Trophoblast cell (in vitro differentiated cells and primary cell): ENCODE measurements around the gene ENG.

Experiments
- DNase-seq, 2 donors: peaks; one replicate each; pipeline ENCODE4 v3.0.0-alpha.2; 2016
- H2AFZ ChIP-seq: 2 replicates; pipeline ENCODE4 v1.6.1; 2013; ENCODE audit warnings: low read length, moderate library complexity, mild to moderate bottlenecking; ENCODE audit not compliant: insufficient read depth, poor library complexity
- H2AK5ac ChIP-seq: 2 replicates; pipeline ENCODE4 v1.6.1; 2013; ENCODE audit warnings: mild to moderate bottlenecking, low read length
- H2BK120ac ChIP-seq: 2 replicates; pipeline ENCODE4 v1.6.1; 2013; ENCODE audit warnings: low read length, mild to moderate bottlenecking, moderate library complexity; ENCODE audit not compliant: insufficient read depth, poor library complexity
- H2BK12ac ChIP-seq: 2 replicates; pipeline ENCODE4 v1.6.1; 2013; ENCODE audit warnings: mild to moderate bottlenecking, low read length, moderate library complexity
- H2BK5ac ChIP-seq: 2 replicates; pipeline ENCODE4 v1.6.1; 2013; ENCODE audit warnings: low read length, low read depth, moderate library complexity, mild to moderate bottlenecking; ENCODE audit not compliant: poor library complexity
- H3K14ac ChIP-seq: 2 replicates; pipeline ENCODE4 v1.6.1; 2013; ENCODE audit warnings: mild to moderate bottlenecking, low read length
- H3K18ac ChIP-seq: 2 replicates; pipeline ENCODE4 v1.6.1; 2013; ENCODE audit warnings: mild to moderate bottlenecking, low read length
- H3K23ac ChIP-seq: 2 replicates; pipeline ENCODE4 v1.6.1; 2013; ENCODE audit warnings: low read length
- H3K27ac ChIP-seq: 2 replicates; pipeline ENCODE4 v1.5.1; 2013; ENCODE audit warnings: low read depth, mild to moderate bottlenecking, inconsistent platforms, low read length, moderate library complexity
- H3K27me3 ChIP-seq: 2 replicates; pipeline ENCODE4 v1.6.1; 2013; ENCODE audit warnings: inconsistent platforms, mild to moderate bottlenecking, low read length, moderate library complexity; ENCODE audit not compliant: insufficient read depth
- H3K36me3 ChIP-seq, 2 experiments: 1 replicate in 1 of 2; 2 replicates in 1 of 2; pipeline ENCODE4 v1.6.1; 2013; ENCODE audit warnings: low read length in 2 of 2, mild to moderate bottlenecking in 2 of 2, moderate library complexity in 1 of 2; ENCODE audit not compliant: insufficient read depth in 2 of 2, control insufficient read depth in 1 of 2
- H3K4ac ChIP-seq: 2 replicates; pipeline ENCODE4 v1.6.1; 2013; ENCODE audit warnings: low read depth, mild to moderate bottlenecking, low read length, moderate library complexity
- H3K4me1 ChIP-seq, 2 experiments: 1 replicate in 1 of 2; 2 replicates in 1 of 2; pipeline ENCODE4 v1.6.1; 2013; ENCODE audit warnings: low read length in 2 of 2, mild to moderate bottlenecking in 2 of 2, moderate library complexity in 1 of 2; ENCODE audit not compliant: insufficient read depth in 2 of 2, control insufficient read depth in 1 of 2
- H3K4me2 ChIP-seq: 2 replicates; pipeline ENCODE4 v1.6.1; 2013; ENCODE audit warnings: inconsistent platforms, mild to moderate bottlenecking, low read length, moderate library complexity
- H3K4me3 ChIP-seq: 2 replicates; pipeline ENCODE4 v1.5.1; 2013; ENCODE audit warnings: mild to moderate bottlenecking, low read depth, low read length, inconsistent platforms
- H3K79me1 ChIP-seq: one replicate; pipeline ENCODE4 v1.6.1; 2013; ENCODE audit warnings: low read length
- H3K79me2 ChIP-seq: 2 replicates; pipeline ENCODE4 v1.6.1; 2013; ENCODE audit warnings: low read length, mild to moderate bottlenecking; ENCODE audit not compliant: control insufficient read depth, insufficient read depth, poor library complexity
- H3K9ac ChIP-seq: 2 replicates; pipeline ENCODE4 v1.6.1; 2013; ENCODE audit warnings: mild to moderate bottlenecking, low read length
- H3K9me3 ChIP-seq: 2 replicates; pipeline ENCODE4 v1.6.1; 2013; ENCODE audit warnings: low read depth, mild to moderate bottlenecking, control low read depth, inconsistent platforms, low read length; ENCODE audit not compliant: insufficient read depth
- H4K12ac ChIP-seq: 2 replicates; pipeline ENCODE4 v1.6.1; 2013; ENCODE audit warnings: low read depth, mild to moderate bottlenecking, low read length, moderate library complexity
- H4K8ac ChIP-seq: 2 replicates; pipeline ENCODE4 v1.6.1; 2013; ENCODE audit warnings: low read depth, mild to moderate bottlenecking, low read length, moderate library complexity
- H4K91ac ChIP-seq: one replicate; pipeline ENCODE4 v1.6.1; 2013; ENCODE audit warnings: low read depth, mild to moderate bottlenecking, low read length, moderate library complexity
- WGBS: extraction: QIAGEN DNeasy Blood & Tissue Kit; methylation state at CpG from one replicate; pipeline ENCODE4 v1.1.7; 2013; ENCODE audit warnings: missing lambda C conversion rate; ENCODE audit not compliant: insufficient read length, insufficient coverage; ENCODE audit errors: extremely low coverage; 5-methylcytosine and 5-hydroxymethylcytosine counted together

The ENG gene

GRCh38 chr9:127812011-127812410, 42.4 kb downstream of the ENG start:
- H2AK5ac ChIP-seq, result no peak overlapping the region
- H3K27ac ChIP-seq, result no peak overlapping the region
- no peak overlapping the region for H3K4me3 ChIP-seq
- H3K79me2 ChIP-seq, result no peaks in the 10 kb centered on the region
- no peak overlapping the region for H4K12ac ChIP-seq
- no peaks in the 10 kb centered on the region for H3K27me3 ChIP-seq
- no peak overlapping the region for H4K8ac ChIP-seq
- H3K9ac ChIP-seq, result no peak overlapping the region
- no peak overlapping the region for H3K14ac ChIP-seq
- WGBS, result no CpG with 5 or more reads among the region's 6 CpGs
- peaks cover 61 to 70% of the 10 kb centered on the region in 2 experiments for H3K36me3 ChIP-seq
- no peak overlapping the region for H3K18ac ChIP-seq
- H2BK120ac ChIP-seq, result no peak overlapping the region
- no peak overlapping the region for H3K4me2 ChIP-seq
- peak; percentile 62 to 63 for DNase-seq
- H3K79me1 ChIP-seq, result peaks cover 3% of the 10 kb centered on the region
- no peak overlapping the region for H2BK5ac ChIP-seq
- no peaks in the 10 kb centered on the region for H3K9me3 ChIP-seq
- H3K4ac ChIP-seq, result no peak overlapping the region
- no peak overlapping the region for H2BK12ac ChIP-seq
- H4K91ac ChIP-seq, result no peak overlapping the region
- no peak overlapping the region for H2AFZ ChIP-seq
- peaks cover 11 to 13% of the 10 kb centered on the region in 2 experiments for H3K4me1 ChIP-seq
- no peak overlapping the region for H3K23ac ChIP-seq

GRCh38 chr9:127810378-127811187, 43.9 kb downstream of the ENG start:
- H2BK5ac ChIP-seq, result no peak overlapping the region
- peaks cover 54 to 61% of the 10 kb centered on the region in 2 experiments for H3K36me3 ChIP-seq
- no peak overlapping the region for H2AK5ac ChIP-seq
- H3K9ac ChIP-seq, result no peak overlapping the region
- H2BK120ac ChIP-seq, result no peak overlapping the region
- H4K91ac ChIP-seq, result peak overlapping the region; percentile 15
- no peak overlapping the region for H4K8ac ChIP-seq
- H3K79me1 ChIP-seq, result peaks cover 3% of the 10 kb centered on the region
- peaks cover 11 to 13% of the 10 kb centered on the region in 2 experiments for H3K4me1 ChIP-seq
- no peaks in the 10 kb centered on the region for H3K9me3 ChIP-seq
- H4K12ac ChIP-seq, result no peak overlapping the region
- H3K4ac ChIP-seq, result no peak overlapping the region
- H3K79me2 ChIP-seq, result no peaks in the 10 kb centered on the region
- no peaks in the 10 kb centered on the region for H3K27me3 ChIP-seq
- H3K18ac ChIP-seq, result peak overlapping the region; percentile 10
- no peak overlapping the region for H2AFZ ChIP-seq
- no peak overlapping the region for H2BK12ac ChIP-seq
- no peak overlapping the region for H3K23ac ChIP-seq
- no peak overlapping the region for H3K27ac ChIP-seq
- H3K14ac ChIP-seq, result no peak overlapping the region
- WGBS, result no CpG with 5 or more reads among the region's 10 CpGs
- H3K4me3 ChIP-seq, result no peak overlapping the region
- no peak overlapping the region for H3K4me2 ChIP-seq
- no peak for DNase-seq

- Histone ChIP-seq H3K9me3 (no peaks in the 10 kb centered on the region), H4K12ac (peak overlapping the region; percentile 6), H3K79me2 (no peaks in the 10 kb centered on the region), H3K18ac (peak overlapping the region; percentile 15), H2BK120ac (peak overlapping the region; percentile 15), H3K4me3 (no peak overlapping the region), H2BK5ac (no peak overlapping the region), H3K14ac (peak overlapping the region; percentile 5), H3K27ac (no peak overlapping the region), H3K36me3 (peaks cover 46 to 52% of the 10 kb centered on the region in 2 experiments), H2BK12ac (no peak overlapping the region), H2AFZ (peak overlapping the region; percentile 56), H4K8ac (peak overlapping the region; percentile 25), H3K4ac (no peak overlapping the region), H4K91ac (peak overlapping the region; percentile 4), H2AK5ac (no peak overlapping the region), H3K9ac (no peak overlapping the region), H3K27me3 (no peaks in the 10 kb centered on the region), H3K4me2 (peak overlapping the region; percentile 65), H3K4me1 (peaks cover 11 to 13% of the 10 kb centered on the region in 2 experiments), H3K23ac (no peak overlapping the region), H3K79me1 (peaks cover 3% of the 10 kb centered on the region)
- peak; percentile 58 to 70 for DNase-seq
- WGBS, result no CpG with 5 or more reads among the region's 57 CpGs
These were observed 44.7 kb downstream of the ENG start for GRCh38 chr9:127809540-127810377.

- no peak overlapping the region for H3K27ac ChIP-seq
- no peak overlapping the region for H2AFZ ChIP-seq
- H4K8ac ChIP-seq, result no peak overlapping the region
- no peak overlapping the region for H2BK12ac ChIP-seq
- no peak overlapping the region for H4K12ac ChIP-seq
- no peak overlapping the region for H3K9ac ChIP-seq
- no peak overlapping the region for H3K18ac ChIP-seq
- H4K91ac ChIP-seq, result no peak overlapping the region
- peaks cover 47% of the 10 kb centered on the region in 2 experiments for H3K36me3 ChIP-seq
- no peaks in the 10 kb centered on the region for H3K27me3 ChIP-seq
- no peak overlapping the region for H3K23ac ChIP-seq
- H2BK120ac ChIP-seq, result no peak overlapping the region
- H2BK5ac ChIP-seq, result no peak overlapping the region
- no peak overlapping the region for H3K4me3 ChIP-seq
- DNase-seq, result no peak
- no peaks in the 10 kb centered on the region for H3K79me2 ChIP-seq
- H3K14ac ChIP-seq, result no peak overlapping the region
- H3K4ac ChIP-seq, result no peak overlapping the region
- peak overlapping the region; percentile 65 for H3K4me2 ChIP-seq
- H3K4me1 ChIP-seq, result peaks cover 11 to 15% of the 10 kb centered on the region in 2 experiments
- WGBS, result no CpG with 5 or more reads among the region's 9 CpGs
- peaks cover 3% of the 10 kb centered on the region for H3K79me1 ChIP-seq
- H3K9me3 ChIP-seq, result no peaks in the 10 kb centered on the region
- no peak overlapping the region for H2AK5ac ChIP-seq
These were observed 45.4 kb downstream of the ENG start for GRCh38 chr9:127809002-127809539.
